GM21390 (cell line): ENCODE measurements around the gene JMJD4.

Source experiments
- ATAC-seq: cut with Tn5 transposase; IDR thresholded peaks from one replicate; pipeline ENCODE4 v1.9.1; 2021; ENCODE audit not compliant: unreplicated experiment

The JMJD4 gene

DNA sequence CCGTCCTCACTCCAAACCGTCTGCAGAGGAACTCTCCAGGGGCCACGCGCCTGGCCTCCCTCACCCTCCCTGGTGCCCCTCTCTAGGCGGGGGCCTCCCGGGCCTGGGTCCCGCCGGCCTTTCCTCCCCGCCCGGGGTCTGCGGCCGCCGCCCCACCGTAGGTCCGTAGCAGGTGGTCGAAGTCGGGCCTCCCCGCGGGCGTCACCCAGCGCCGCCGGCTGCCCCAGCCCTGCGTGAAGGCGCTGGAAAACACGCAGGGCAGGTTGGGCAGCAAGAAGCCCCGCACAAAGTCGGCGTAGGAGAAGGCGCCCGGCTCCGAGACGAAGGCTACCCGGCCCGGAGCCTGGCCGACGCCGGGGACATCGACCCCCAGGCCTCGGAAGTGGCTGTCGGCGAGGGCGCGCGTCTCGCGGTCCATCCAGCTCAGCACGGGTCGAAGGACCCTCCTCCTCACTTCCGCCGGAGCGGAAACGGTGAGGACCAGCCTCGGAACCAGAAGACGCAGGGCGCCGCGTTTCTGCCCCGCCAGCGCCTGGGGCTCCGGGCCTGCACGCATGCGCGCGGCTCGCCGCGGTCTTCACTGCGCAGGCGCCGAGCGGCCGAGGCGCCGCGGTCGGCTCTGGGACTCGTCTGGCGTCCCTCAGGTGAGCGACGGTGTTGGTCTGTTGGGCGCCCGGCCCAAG, at the start of gene JMJD4, which contains the start of gene SNAP47:
TSS of gene JMJD4 (minus strand) at position 447 of the 683 bp plus-strand sequence. CDS start at position 418, 29 bp downstream.
TSS of gene SNAP47 (plus strand) at position 580 of the 683 bp plus-strand sequence. CDS start 12,302 bp downstream, outside the sequence.
- ATAC-seq, result peak; percentile 92

DNA sequence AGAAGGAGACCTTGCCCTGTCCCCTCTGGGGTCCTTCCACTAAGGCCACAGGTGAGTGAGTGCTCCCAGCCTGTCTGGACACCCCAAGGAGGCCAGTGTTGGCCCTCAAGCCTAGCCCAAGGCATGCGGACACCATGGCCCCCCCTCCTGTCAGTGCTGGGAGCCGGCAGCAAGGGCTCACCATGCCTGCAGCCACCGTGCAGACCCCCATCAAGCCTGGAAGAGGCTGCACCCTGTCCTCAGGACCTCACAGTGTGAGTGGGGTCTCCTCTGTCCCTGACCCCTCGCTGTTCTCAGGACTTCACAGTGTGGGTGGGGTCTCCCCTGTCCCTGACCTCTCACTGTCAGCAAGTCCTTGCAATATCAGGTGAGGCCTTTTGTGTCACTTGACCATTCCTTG, 47.1 kb upstream of the JMJD4 start:
- no peak for ATAC-seq

- no peak for ATAC-seq
These were observed 46.3 kb upstream of the JMJD4 start for GRCh38 chr1:227781314-227781930.

GRCh38 chr1:227780101-227781044, 45.3 kb upstream of the JMJD4 start:
- no peak for ATAC-seq

DNA sequence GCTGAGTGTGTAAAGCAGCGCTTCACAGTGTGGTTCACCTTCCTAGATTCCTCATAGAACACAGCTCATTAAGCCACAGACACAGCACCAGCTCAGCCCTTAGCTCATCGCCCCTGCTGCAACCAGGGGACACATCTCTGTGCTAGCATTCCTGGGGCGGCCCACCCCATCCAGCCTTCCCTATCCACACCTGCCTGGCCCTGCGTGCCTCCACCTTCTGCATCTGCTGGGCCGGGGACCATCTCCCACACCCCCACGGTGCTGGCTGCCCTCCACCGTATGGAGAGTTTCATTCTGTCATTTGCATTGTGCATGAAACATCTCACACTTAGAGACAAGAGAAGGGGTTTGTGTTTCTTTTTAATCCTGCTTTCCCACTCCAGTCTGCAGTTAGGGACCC, 44.6 kb upstream of the JMJD4 start:
- no peak for ATAC-seq

DNA sequence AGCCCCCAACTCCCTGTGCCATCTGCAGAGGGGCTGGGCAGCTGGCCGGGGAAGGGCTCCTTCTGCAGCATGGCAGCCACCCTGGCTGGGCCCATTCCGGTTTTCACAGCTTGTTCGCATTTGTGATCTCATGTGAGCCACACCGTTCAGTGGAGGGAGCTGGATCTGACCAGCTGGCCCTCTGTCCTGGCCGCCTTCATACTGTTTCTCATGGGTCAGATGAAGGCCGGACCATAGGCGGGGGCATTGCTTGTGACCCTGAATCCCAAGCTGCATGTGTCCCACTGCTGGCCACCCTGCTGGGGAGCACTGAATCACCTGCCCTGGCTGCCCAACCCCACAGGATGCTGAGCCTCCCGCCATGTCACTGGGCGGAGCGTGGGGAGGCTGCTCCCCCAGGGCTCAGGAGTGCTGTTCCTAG, 43.9 kb upstream of the JMJD4 start:
- ATAC-seq, result no peak

- ATAC-seq, result no peak
These were observed 43.4 kb upstream of the JMJD4 start for GRCh38 chr1:227778401-227778947.

DNA sequence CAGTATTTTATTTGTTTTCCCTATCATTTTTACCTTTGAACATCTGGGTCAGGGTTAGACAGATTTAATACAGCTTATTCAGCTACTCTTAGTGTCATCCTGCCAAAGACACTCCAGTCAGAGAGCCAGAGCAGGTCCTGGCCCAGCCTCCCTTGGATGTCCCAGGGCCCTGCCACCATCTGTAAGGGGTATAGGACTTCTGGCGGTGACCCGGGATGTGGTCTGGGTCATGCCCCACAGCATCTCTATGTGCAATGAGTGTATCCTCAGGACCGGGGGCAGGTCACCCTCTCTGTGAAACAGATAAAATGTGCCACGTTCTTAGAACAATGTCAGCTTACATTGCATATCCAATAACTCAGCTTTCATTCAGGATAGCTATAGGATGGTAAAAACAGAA, 42.5 kb upstream of the JMJD4 start:
- ATAC-seq, result no peak

GRCh38 chr1:227777156-227777555, 42.1 kb upstream of the JMJD4 start:
- ATAC-seq, result no peak

DNA sequence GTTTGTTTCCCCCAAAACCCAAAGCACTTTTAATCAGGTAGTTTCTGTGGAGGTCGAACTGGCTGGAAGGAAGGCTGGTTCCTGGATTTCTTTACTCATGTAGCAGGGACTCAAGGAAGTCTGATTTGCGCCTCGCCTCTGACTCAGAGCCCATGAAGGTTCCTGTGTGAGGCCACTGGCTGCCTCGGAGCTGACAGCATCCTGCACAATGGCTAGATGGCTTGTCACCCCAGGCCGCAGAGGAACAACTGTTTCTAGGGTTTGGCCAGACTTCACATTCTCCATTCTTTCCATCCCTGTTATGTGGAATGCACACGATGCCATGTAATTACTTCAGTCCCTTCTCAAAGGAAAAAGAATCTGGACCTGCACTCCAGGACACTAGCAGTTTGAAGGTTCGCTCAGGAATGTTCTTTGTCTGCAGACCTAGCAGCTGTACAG, 41.2 kb upstream of the JMJD4 start:
- no peak for ATAC-seq

- no peak for ATAC-seq
These were observed 40.7 kb upstream of the JMJD4 start for GRCh38 chr1:227775841-227776240.

DNA sequence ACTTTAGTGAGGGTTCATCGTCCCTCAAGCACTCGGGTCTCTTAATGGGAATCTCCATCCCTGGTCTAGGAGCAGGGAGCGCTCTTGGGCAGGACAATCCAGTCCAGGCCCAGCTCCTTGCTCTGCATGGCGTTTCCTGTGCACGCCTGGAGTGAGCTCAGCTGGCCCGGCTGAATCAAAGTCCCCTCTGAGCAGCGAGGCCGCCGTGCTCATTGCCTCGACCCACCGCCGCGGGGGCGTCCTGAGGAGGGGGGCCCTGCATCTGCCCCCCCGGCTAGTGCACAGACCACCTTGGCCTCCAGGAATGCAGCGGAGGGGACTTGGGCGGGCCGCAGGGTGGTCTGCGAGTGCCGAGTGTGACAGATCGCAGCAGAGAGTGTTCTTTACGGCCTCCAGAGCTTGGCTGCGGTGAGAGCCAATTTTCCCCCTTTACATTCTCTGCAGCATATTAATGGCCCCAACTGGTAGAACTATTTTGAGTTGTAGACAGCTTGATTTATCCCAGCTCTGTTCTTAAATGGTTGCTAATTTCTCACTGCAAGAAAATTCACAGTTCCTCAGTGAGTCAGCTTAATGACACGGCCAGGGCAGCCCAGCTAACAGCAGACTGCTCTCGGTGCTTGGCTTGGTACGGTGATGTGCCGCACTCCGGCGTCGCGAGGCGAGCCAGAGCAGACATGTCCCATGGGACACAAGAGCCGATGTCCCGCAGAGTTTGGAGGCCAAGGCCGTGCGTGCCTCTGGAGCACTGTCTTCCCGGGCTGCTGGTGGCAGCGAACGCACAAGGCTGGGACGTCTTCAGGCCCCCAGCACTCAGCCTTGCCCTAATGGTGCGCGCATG, 39.9 kb upstream of the JMJD4 start:
- ATAC-seq, result no peak

DNA sequence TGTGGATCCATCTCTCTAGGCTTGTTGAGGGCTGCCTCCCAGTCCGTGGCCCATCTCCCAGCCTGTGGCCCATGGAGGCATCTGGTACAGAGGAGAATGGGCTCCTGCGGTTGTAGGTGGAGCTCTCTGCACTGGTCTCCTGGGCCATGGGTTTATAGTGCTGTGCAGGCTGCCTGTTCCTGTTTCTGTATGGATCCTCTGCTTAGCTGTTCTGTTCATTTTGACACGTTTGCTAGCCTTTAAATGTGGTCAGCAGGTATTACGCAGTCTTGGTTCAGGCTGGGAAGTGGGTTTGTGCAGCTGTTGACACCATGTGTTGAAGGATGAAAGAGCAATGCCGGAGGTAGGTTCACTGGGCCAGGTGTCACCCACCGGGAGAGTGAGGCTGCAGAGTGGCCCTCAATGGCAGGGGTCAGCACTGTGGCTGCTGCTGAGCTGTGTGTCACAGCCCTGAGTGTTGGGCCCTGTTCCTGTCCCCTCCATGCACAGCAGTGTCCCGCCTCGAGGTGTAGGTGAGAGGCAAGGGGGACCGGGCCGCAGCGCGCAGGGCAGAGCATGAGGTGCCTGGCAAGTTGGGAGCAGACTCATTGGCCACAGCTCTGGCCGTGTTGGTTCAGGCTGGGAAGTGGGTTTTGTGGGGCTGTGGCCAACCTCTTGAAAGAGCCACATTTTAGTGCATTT, 39.1 kb upstream of the JMJD4 start:
- ATAC-seq, result no peak

DNA sequence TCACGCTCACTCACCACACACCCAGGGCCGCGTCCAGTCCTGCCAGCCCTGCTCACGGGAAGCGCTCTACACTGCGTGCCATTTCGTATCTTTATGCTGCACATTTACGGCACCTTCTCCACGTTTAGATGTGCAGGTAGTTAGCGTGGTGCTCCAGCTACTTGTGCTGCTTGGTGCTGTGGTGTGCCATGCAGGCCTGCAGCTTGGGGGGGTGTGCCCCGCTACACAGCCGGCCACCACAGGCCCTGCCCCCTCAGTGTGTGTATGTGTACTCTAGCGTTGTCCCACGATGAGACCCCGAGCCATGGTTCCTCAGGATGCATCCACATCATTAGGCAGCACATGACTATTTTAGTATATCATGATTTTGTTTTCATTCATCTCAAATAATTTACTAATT, 38.5 kb upstream of the JMJD4 start:
- no peak for ATAC-seq

DNA sequence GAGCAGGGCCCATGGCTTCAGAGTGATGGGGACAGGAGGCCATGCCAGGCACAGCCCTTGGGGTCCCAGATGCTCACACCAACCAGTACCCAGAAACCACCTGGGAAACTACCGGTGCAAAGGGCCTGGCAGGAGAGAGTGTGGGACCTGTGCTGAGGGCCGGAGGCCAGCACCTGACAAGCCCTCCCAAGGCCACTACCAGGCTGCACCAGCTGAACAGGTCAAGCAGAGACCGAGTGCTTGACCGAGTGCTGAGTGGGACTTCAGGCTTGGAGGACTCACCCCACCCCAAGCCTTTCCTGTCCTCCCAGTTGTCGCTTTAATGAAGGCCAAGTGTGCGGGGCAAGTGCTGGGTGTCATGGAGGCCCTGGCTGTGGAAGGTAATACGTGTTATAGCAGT, 36.7 kb upstream of the JMJD4 start:
- ATAC-seq, result no peak

DNA sequence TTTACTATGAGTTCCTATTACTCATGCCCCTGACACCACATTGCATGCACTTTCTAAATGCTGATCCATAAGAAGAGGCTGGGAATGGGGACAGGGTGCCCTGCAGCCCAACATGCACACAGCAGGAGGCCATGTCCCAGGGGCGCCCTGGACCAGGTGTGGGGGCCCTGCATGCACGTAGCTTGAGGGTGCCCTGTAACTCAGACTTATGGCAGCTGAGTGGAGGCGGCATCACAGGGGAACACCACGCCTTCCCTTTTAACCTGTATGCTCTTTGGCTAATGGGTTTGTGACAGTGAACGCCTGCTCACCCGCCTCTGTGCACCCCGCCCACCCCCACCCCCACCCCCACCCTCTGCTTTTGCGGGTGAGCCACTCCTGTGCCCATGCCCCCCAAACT, 36.2 kb upstream of the JMJD4 start:
- ATAC-seq, result no peak

DNA sequence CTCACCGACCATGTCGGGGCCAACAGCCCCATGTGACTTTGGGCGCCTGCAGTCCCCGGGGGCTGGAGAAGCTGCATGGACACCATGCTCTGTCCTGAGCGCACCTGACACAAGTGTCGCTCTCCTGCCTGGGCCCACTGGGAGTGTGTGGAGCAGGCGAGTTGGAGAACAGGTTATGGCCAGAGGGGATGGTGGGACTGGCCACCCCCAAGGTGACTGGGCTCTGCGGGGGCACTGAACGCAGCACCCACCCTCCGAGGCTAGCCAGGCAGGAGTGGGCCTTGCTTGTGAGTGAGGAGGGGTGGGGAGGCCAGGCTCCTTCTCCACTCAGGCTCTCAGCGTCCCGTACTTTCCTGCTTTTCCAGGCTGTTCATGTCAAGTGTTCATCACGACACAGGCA, 35.7 kb upstream of the JMJD4 start:
- no peak for ATAC-seq

DNA sequence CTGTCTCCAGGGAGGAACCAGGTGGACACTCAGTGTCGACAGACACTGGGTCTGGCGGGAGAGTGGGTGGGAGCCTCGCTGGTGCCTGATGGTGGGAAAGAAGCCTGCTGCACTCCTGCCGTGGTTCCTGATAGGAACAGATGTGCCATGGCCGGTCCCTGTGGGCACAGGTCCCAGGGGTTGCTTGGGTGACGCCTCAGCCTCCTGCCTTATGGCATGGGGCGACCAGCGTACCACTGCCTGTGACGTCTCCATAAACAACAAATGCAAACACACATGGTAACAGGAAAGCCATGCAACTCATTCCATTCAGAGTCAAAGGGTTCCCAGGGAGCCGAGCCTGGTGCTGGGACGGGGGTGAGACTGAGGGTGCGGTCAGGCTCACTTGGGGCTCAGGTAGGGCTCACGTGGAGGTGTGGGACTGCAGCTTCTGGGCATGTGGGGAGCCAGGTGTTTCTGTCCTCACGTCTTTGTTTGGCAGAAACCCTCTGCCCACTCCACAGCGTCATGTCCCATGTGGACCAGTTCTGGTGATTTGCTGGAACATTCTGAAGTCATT, 34.9 kb upstream of the JMJD4 start:
- no peak for ATAC-seq
